IMR-90 (cell line): Measurements from ENCODE around the gene CREB5.

Experiments used
- CTCF ChIP-seq: conservative IDR thresholded peaks from 2 replicates; pipeline ENCODE4 v1.5.1; 2012; ENCODE audit warnings: mild to moderate bottlenecking, low read depth, low read length, improper control_type of control experiment
- POLR2A ChIP-seq: IDR thresholded peaks from 2 replicates; pipeline ENCODE4 v1.6.1; 2012; ENCODE audit warnings: mild to moderate bottlenecking, low read depth, low read length
- RAD21 ChIP-seq: IDR thresholded peaks from 2 replicates; pipeline ENCODE4 v1.6.1; 2012; ENCODE audit warnings: low read length, improper control_type of control experiment
- RFX5 ChIP-seq: IDR thresholded peaks from 2 replicates; pipeline ENCODE4 v1.8.0; 2012; ENCODE audit warnings: low read depth, mild to moderate bottlenecking, low read length, moderate library complexity
- USF2 ChIP-seq: fragments of 150-350 bp; IDR thresholded peaks from 2 replicates; pipeline ENCODE4 v1.6.1; 2017; ENCODE audit warnings: mild to moderate bottlenecking, antibody characterized with exemption, low read length, low read depth

- TF ChIP-seq CTCF, result no peak
- no peak for TF ChIP-seq RFX5
- no peak for TF ChIP-seq USF2
- no peak for TF ChIP-seq POLR2A
- TF ChIP-seq RAD21, result no peak
Measured at GRCh38 chr7:28631995-28632394, 219.7 kb downstream of the CREB5 start.
